H7 (cell line): Measurements from ENCODE around the gene ANKRD33. TPM values are rescaled to one million over a fixed set of nuclear protein-coding genes. Genes with fewer than 3 reads are reported as not detected.

ENCODE experiments used
- DNase-seq: peaks from one replicate; pipeline ENCODE4 v3.0.0; 2012
- H3K27me3 ChIP-seq: 2 replicates; pipeline ENCODE4 v1.6.0; 2011; ENCODE audit warnings: mild to moderate bottlenecking, low read length; ENCODE audit not compliant: control insufficient read depth, insufficient read depth
- H3K36me3 ChIP-seq: replicated peaks from 2 replicates; pipeline ENCODE4 v1.5.1; 2011; ENCODE audit warnings: low read length; ENCODE audit not compliant: control insufficient read depth, insufficient read depth
- H3K4me3 ChIP-seq: 2 replicates; pipeline ENCODE4 v1.5.1; 2011; ENCODE audit warnings: low read depth, mild to moderate bottlenecking, control low read depth, low read length, moderate library complexity; ENCODE audit not compliant: insufficient read depth
- total RNA-seq: library from RNA; depleted of rRNA; stranded (reverse); fragments of >200 nt; shearing (Covaris generic); gene quantifications from 2 replicates; pipeline ENCODE4 v1.2.3, GENCODE V29; 2014

Gene ANKRD33
- total RNA-seq, 1 experiment from 2014 or later, result 0.17 TPM

- no peak overlapping the region for H3K4me3 ChIP-seq
- no peaks in the 10 kb centered on the region for H3K27me3 ChIP-seq
- no peaks in the 10 kb centered on the region for H3K36me3 ChIP-seq
- DNase-seq, result peak; percentile 21
These were observed 9.3 kb downstream of the ANKRD33 start for GRCh38 chr12:51897181-51897580.

DNA sequence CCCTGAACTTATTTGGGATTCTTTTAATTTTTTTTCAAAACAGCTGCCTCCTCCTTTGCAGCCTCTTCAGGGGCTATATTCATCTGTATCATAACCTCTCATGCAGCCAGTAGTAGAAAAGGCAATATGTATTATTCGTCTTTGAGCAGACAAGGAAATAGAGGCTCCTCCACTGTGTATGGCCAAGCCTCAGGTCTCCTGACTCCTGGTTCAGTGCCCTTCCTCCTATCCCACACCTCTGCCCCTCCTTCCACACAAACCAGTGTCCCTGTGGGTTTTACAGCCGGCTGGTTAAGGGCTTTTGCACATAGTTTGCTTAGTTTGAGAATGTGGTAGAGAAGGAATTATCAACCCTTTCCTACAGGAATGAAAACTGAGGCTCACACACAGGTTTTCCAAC is 10.6 kb downstream of the ANKRD33 start:
- Histone ChIP-seq H3K36me3 (no peaks in the 10 kb centered on the region), H3K27me3 (no peaks in the 10 kb centered on the region), H3K4me3 (no peak overlapping the region)
- DNase-seq, result peak; percentile 8

- H3K27me3 ChIP-seq, result no peaks in the 10 kb centered on the region
- DNase-seq, result peak; percentile 18
- no peak overlapping the region for H3K4me3 ChIP-seq
- no peaks in the 10 kb centered on the region for H3K36me3 ChIP-seq
These were observed 11.0 kb downstream of the ANKRD33 start for GRCh38 chr12:51898937-51899336.

DNA sequence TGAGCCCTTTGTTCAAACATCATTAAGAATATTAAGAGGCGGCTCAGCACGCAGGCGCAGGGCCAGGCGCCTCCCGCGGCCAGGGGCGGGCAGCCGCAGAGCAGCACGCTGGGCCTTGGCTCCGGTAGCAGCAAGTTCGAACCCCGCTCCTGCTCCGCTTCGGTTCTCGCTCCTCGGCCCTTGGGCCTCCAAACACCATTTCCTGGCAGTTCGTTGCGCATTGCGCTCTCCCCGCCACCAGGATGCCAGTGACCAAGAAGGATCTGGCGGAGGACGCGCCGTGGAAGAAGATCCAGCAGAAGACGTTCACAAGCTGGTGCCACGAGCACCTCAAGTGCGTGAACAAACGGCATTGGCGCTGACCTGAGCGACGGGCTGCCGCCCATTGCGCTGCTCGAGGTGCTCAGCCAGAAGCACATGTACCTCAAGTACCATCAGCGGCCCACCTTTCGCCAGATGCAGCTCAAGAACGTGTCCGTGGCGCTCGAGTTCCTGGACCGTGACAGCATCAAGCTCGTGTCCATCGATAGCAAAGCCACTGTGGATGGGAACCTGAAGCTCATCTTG is 12.5 kb downstream of the ANKRD33 start:
- Histone ChIP-seq H3K36me3 (no peaks in the 10 kb centered on the region), H3K4me3 (no peak overlapping the region), H3K27me3 (no peaks in the 10 kb centered on the region)
- peak; percentile 23 for DNase-seq

- Histone ChIP-seq H3K4me3 (no peak overlapping the region), H3K36me3 (no peaks in the 10 kb centered on the region), H3K27me3 (peaks cover under 1% of the 10 kb centered on the region; the same call in 1 of the 2 replicates)
- DNase-seq, result no peak
These were observed 13.4 kb downstream of the ANKRD33 start for GRCh38 chr12:51901121-51901817.

GRCh38 chr12:51901881-51902280 is 14.0 kb downstream of the ANKRD33 start:
- H3K27me3 ChIP-seq, result peaks cover 3% of the 10 kb centered on the region; the same call in 1 of the 2 replicates
- no peaks in the 10 kb centered on the region for H3K36me3 ChIP-seq
- no peak overlapping the region for H3K4me3 ChIP-seq
- DNase-seq, result no peak

GRCh38 chr12:51904951-51905470 is 17.1 kb downstream of the ANKRD33 start:
- no peaks in the 10 kb centered on the region for H3K36me3 ChIP-seq
- no peak for DNase-seq
- no peak overlapping the region for H3K4me3 ChIP-seq
- peaks cover 13% of the 10 kb centered on the region; the same call in 1 of the 2 replicates for H3K27me3 ChIP-seq

- no peak for DNase-seq
- H3K4me3 ChIP-seq, result no peak overlapping the region
- H3K27me3 ChIP-seq, result peaks cover 13% of the 10 kb centered on the region; the same call in 1 of the 2 replicates
- no peaks in the 10 kb centered on the region for H3K36me3 ChIP-seq
These were observed 17.8 kb downstream of the ANKRD33 start for GRCh38 chr12:51905471-51906429.

GRCh38 chr12:51906430-51907082 is 18.7 kb downstream of the ANKRD33 start:
- Histone ChIP-seq H3K27me3 (peaks cover 13% of the 10 kb centered on the region; the same call in 1 of the 2 replicates), H3K36me3 (no peaks in the 10 kb centered on the region), H3K4me3 (peak overlapping the region; percentile 6; the same call in 1 of the 2 replicates)
- no peak for DNase-seq

- peak; percentile 85 for DNase-seq
- Histone ChIP-seq H3K27me3 (peaks cover 13% of the 10 kb centered on the region; the same call in 1 of the 2 replicates), H3K4me3 (peak within 1 kb of the TSS; percentile 33; the same call in 1 of the 2 replicates), H3K36me3 (no peaks in the 10 kb centered on the region)
These were observed 19.4 kb downstream of the ANKRD33 start, which contains the start of gene ACVRL1 for GRCh38 chr12:51907083-51907855. TSS of gene ACVRL1 (plus strand) at chr12:51907504. CDS start at chr12:51912475, 4,971 bp downstream.

GRCh38 chr12:51907856-51908425 is 20.0 kb downstream of the ANKRD33 start:
- peak overlapping the region; percentile 33; the same call in 1 of the 2 replicates for H3K4me3 ChIP-seq
- H3K36me3 ChIP-seq, result no peaks in the 10 kb centered on the region
- no peak for DNase-seq
- peaks cover 13% of the 10 kb centered on the region; the same call in 1 of the 2 replicates for H3K27me3 ChIP-seq

DNA sequence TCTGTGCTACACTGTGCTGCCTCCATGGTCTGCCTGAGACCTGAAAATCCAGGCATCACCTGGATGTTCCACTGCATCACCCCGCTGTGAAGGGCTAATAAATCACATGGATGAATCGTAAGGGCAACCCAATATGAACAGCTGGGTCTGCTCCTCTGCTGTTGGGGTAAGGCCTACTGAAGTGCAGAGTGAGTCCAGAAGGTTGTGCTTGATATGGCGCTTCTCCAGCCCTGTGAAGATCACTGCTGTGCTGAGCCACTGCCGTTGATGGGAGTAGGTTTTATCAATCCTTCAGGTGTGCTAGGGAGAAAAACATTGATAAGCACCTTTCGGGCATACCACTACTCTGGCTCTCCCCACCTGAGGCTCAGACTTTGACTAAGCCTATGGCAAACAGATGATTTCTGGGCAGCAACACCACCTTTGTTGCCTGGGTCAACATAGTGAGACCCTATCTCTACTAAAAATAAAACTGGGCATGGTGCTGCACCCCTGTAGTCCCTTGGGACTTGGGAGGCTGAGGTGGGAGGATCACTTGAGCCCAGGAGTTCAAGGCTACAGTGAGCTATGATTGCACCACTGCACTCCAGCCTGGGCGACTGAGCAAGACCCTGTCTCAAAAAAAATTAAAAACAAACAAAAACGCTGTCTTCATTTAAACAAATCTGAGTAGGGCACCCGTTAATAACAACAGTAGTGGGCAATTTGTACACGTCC is 21.1 kb downstream of the ANKRD33 start:
- no peaks in the 10 kb centered on the region for H3K36me3 ChIP-seq
- no peak for DNase-seq
- H3K4me3 ChIP-seq, result no peak overlapping the region
- peaks cover 13% of the 10 kb centered on the region; the same call in 1 of the 2 replicates for H3K27me3 ChIP-seq
